H9 (cell line): ENCODE measurements around the gene VPS54. TPM values are rescaled to one million over a fixed set of nuclear protein-coding genes. Genes with fewer than 3 reads are reported as not detected.

Experiments
- DNase-seq: peaks from one replicate; pipeline ENCODE4 v3.0.0-alpha.2; 2017
- H2AFZ ChIP-seq: one replicate; pipeline ENCODE4 v1.6.1; 2013; ENCODE audit warnings: mild to moderate bottlenecking, low read length, control low read depth, moderate library complexity
- H2AK5ac ChIP-seq: 2 replicates; pipeline ENCODE4 v1.6.1; 2013; ENCODE audit warnings: low read length, control low read depth, mixed read lengths; ENCODE audit not compliant: insufficient read length
- H2BK120ac ChIP-seq: one replicate; pipeline ENCODE4 v1.6.1; 2013; ENCODE audit warnings: low read depth, mild to moderate bottlenecking, low read length, control low read depth, inconsistent platforms; ENCODE audit not compliant: poor library complexity, severe bottlenecking
- H2BK12ac ChIP-seq: 2 replicates; pipeline ENCODE4 v1.6.1; 2013; ENCODE audit warnings: low read length, control low read depth, mixed read lengths, low read depth; ENCODE audit not compliant: insufficient read length
- H2BK15ac ChIP-seq: 2 replicates; pipeline ENCODE4 v1.6.1; 2013; ENCODE audit warnings: low read depth, low read length, control low read depth
- H2BK20ac ChIP-seq: one replicate; pipeline ENCODE4 v1.6.1; 2013; ENCODE audit warnings: low read depth, mild to moderate bottlenecking, low read length, control low read depth, inconsistent platforms; ENCODE audit not compliant: poor library complexity, severe bottlenecking
- H2BK5ac ChIP-seq: 2 replicates; pipeline ENCODE4 v1.6.1; 2013; ENCODE audit warnings: low read length, control low read depth, mixed read lengths; ENCODE audit not compliant: insufficient read length
- H3K14ac ChIP-seq: 2 replicates; pipeline ENCODE4 v1.6.1; 2013; ENCODE audit warnings: low read length, control low read depth; ENCODE audit not compliant: insufficient read depth
- H3K18ac ChIP-seq: 2 replicates; pipeline ENCODE4 v1.6.1; 2013; ENCODE audit warnings: low read depth, mild to moderate bottlenecking, mixed read lengths, low read length, control low read depth; ENCODE audit not compliant: insufficient read length
- H3K23ac ChIP-seq: 2 replicates; pipeline ENCODE4 v1.6.1; 2013; ENCODE audit warnings: low read length, control low read depth, mixed read lengths, low read depth; ENCODE audit not compliant: insufficient read length
- H3K23me2 ChIP-seq: 2 replicates; pipeline ENCODE4 v1.6.1; 2013; ENCODE audit warnings: low read depth, mild to moderate bottlenecking, mixed read lengths, low read length, control low read depth; ENCODE audit not compliant: insufficient read length, poor library complexity, severe bottlenecking
- H3K27ac ChIP-seq: 2 replicates; pipeline ENCODE4 v1.5.1; 2013; ENCODE audit warnings: low read length, control low read depth, mixed read lengths, low read depth; ENCODE audit not compliant: insufficient read length
- H3K27me3 ChIP-seq: 2 replicates; pipeline ENCODE4 v1.6.1; 2013; ENCODE audit warnings: low read length, control low read depth, inconsistent platforms; ENCODE audit not compliant: insufficient read depth
- H3K4ac ChIP-seq: 2 replicates; pipeline ENCODE4 v1.6.1; 2013; ENCODE audit warnings: low read depth, mild to moderate bottlenecking, control low read depth, inconsistent platforms, low read length, moderate library complexity
- H3K4me1 ChIP-seq: 2 replicates; pipeline ENCODE4 v1.6.1; 2013; ENCODE audit warnings: low read length, control low read depth, inconsistent platforms; ENCODE audit not compliant: insufficient read depth
- H3K4me2 ChIP-seq: 2 replicates; pipeline ENCODE4 v1.6.1; 2013; ENCODE audit warnings: low read length, control low read depth, mixed read lengths; ENCODE audit not compliant: insufficient read length, insufficient read depth
- H3K56ac ChIP-seq: 2 replicates; pipeline ENCODE4 v1.6.1; 2013; ENCODE audit warnings: low read depth, mild to moderate bottlenecking, mixed read lengths, low read length, control low read depth; ENCODE audit not compliant: insufficient read length
- H3K79me1 ChIP-seq: 2 replicates; pipeline ENCODE4 v1.6.1; 2013; ENCODE audit warnings: low read depth, mild to moderate bottlenecking, moderate library complexity, low read length, control low read depth, inconsistent platforms; ENCODE audit not compliant: insufficient read depth, poor library complexity, severe bottlenecking
- H3K79me2 ChIP-seq: 2 replicates; pipeline ENCODE4 v1.6.1; 2013; ENCODE audit warnings: low read length, control low read depth, inconsistent platforms; ENCODE audit not compliant: insufficient read depth
- H3K9ac ChIP-seq: 2 replicates; pipeline ENCODE4 v1.6.1; 2013; ENCODE audit warnings: low read length, control low read depth, mixed read lengths; ENCODE audit not compliant: insufficient read length; ENCODE audit errors: extremely low read depth
- H3K9me3 ChIP-seq: one replicate; pipeline ENCODE4 v1.6.1; 2013; ENCODE audit warnings: low read depth, low read length, inconsistent platforms; ENCODE audit not compliant: control insufficient read depth
- H3T11ph ChIP-seq: one replicate; pipeline ENCODE4 v1.6.1; 2013; ENCODE audit warnings: mild to moderate bottlenecking, low read length, control low read depth, inconsistent platforms
- H4K20me1 ChIP-seq: one replicate; pipeline ENCODE4 v1.6.1; 2013; ENCODE audit not compliant: control insufficient read depth, insufficient read length, insufficient read depth
- H4K5ac ChIP-seq: 2 replicates; pipeline ENCODE4 v1.6.1; 2013; ENCODE audit warnings: low read depth, mild to moderate bottlenecking, mixed read lengths, low read length, control low read depth; ENCODE audit not compliant: insufficient read length
- H4K8ac ChIP-seq: replicated peaks from 2 replicates; pipeline ENCODE4 v1.6.1; 2013; ENCODE audit warnings: low read length, control low read depth, mixed read lengths, low read depth; ENCODE audit not compliant: insufficient read length
- H4K91ac ChIP-seq: 2 replicates; pipeline ENCODE4 v1.6.1; 2013; ENCODE audit warnings: low read depth, mild to moderate bottlenecking, moderate library complexity, mixed read lengths, low read length, control low read depth; ENCODE audit not compliant: insufficient read length
- H3K27ac Mint-ChIP-seq, 3 experiments: 2 replicates in 2 of 3; 3 replicates in 1 of 3; pipeline ENCODE4 v1.8.0; 2020 to 2021; ENCODE audit warnings: mixed read lengths in 3 of 3, mild to moderate bottlenecking in 1 of 3, moderate library complexity in 1 of 3
- H3K27me3 Mint-ChIP-seq: 2 replicates; pipeline ENCODE4 v1.8.0; 2021; ENCODE audit warnings: low read depth, mild to moderate bottlenecking, moderate library complexity, mixed read lengths
- H3K36me3 Mint-ChIP-seq, 3 experiments: 2 replicates in 2 of 3; 3 replicates in 1 of 3; pipeline ENCODE4 v1.8.0; 2020 to 2021; ENCODE audit warnings: low read depth in 3 of 3, mixed read lengths in 3 of 3; ENCODE audit not compliant: insufficient read depth in 1 of 3
- H3K4me1 Mint-ChIP-seq, 2 experiments: 2 replicates each; pipeline ENCODE4 v1.8.0; 2020; ENCODE audit warnings: mixed read lengths in 2 of 2
- H3K4me3 Mint-ChIP-seq, 2 experiments: 2 replicates in 1 of 2; 3 replicates in 1 of 2; pipeline ENCODE4 v1.8.0; 2020 to 2021; ENCODE audit warnings: mild to moderate bottlenecking in 2 of 2, mixed read lengths in 2 of 2, moderate library complexity in 1 of 2
- H3K9me3 Mint-ChIP-seq, 2 experiments: 2 replicates in 1 of 2; 3 replicates in 1 of 2; pipeline ENCODE4 v1.8.0; 2020; ENCODE audit warnings: mild to moderate bottlenecking in 2 of 2, mixed read lengths in 2 of 2, moderate library complexity in 1 of 2
- CTCF ChIP-seq: fragments of 200-600 bp; sonication (generic); conservative IDR thresholded peaks from 3 replicates; pipeline ENCODE4 v1.8.0; 2021; ENCODE audit warnings: antibody characterized with exemption, mild to moderate bottlenecking
- WGBS: extraction: QIAGEN DNeasy Blood & Tissue Kit; methylation state at CpG from one replicate; pipeline ENCODE4 v1.1.7; 2013; ENCODE audit warnings: missing lambda C conversion rate, low lambda C conversion rate, mixed read lengths; ENCODE audit not compliant: insufficient read length; ENCODE audit errors: extremely low coverage; 5-methylcytosine and 5-hydroxymethylcytosine counted together
- total RNA-seq: library from RNA; stranded (reverse); gene quantifications from 2 replicates; pipeline ENCODE4 v1.2.1, GENCODE V29; 2021

Gene VPS54
- total RNA-seq, 1 experiment from 2014 or later, result 13.4 TPM

GRCh38 chr2:63871864-63872263 is 147.4 kb downstream of the VPS54 start:
- Histone ChIP-seq H3K9me3 (no peaks in the 10 kb centered on the region), H3T11ph (no peak overlapping the region), H3K56ac (no peak overlapping the region), H4K91ac (no peak overlapping the region), H3K9ac (no peak overlapping the region), H4K20me1 (no peaks in the 10 kb centered on the region), H2BK12ac (no peak overlapping the region), H3K18ac (no peak overlapping the region), H2BK15ac (no peak overlapping the region), H3K14ac (no peak overlapping the region), H3K27me3 (no peaks in the 10 kb centered on the region), H2BK5ac (no peak overlapping the region), H3K23ac (no peak overlapping the region), H3K27ac (no peak overlapping the region), H2BK20ac (no peak overlapping the region), H3K79me1 (peaks cover 6% of the 10 kb centered on the region), H2AFZ (no peak overlapping the region), H2AK5ac (no peak overlapping the region), H3K4me2 (no peak overlapping the region), H2BK120ac (no peak overlapping the region), H3K23me2 (no peaks in the 10 kb centered on the region), H4K8ac (no peak overlapping the region), H3K79me2 (peaks cover 22% of the 10 kb centered on the region; the same call in 1 of the 2 replicates), H4K5ac (no peak overlapping the region), H3K4ac (no peak overlapping the region), H3K4me1 (peaks cover 5% of the 10 kb centered on the region; the same call in 1 of the 2 replicates)
- WGBS, result no CpG with 5 or more reads among the region's 4 CpGs
- peaks cover 59 to 76% of the 10 kb centered on the region in 2 experiments for H3K4me1 Mint-ChIP-seq
- H3K27me3 Mint-ChIP-seq, result no peaks in the 10 kb centered on the region
- no peak for DNase-seq
- 0 out of 5 replicates have a peak, but pooled peaks cover 0 to 2% of the 10 kb centered on the region in 2 experiments for H3K9me3 Mint-ChIP-seq
- H3K27ac Mint-ChIP-seq, result peak overlapping the region in 2 of 3 experiments; percentile 10 to 93; a peak in 2 of 7 replicates
- TF ChIP-seq CTCF, result no peak
- H3K4me3 Mint-ChIP-seq, result no peak overlapping the region
- H3K36me3 Mint-ChIP-seq, result peaks cover 59 to 87% (median 81%) of the 10 kb centered on the region in 3 experiments
